Astrocyte (in vitro differentiated cells and primary cell): ENCODE data around the gene KCTD12. TPM values are rescaled to one million over a fixed set of nuclear protein-coding genes. Genes with fewer than 3 reads are reported as not detected.

Experiments
- DNase-seq: peaks from one replicate; pipeline ENCODE4 v3.0.0-alpha.2; 2010; ENCODE audit warnings: low read depth
- FAIRE-seq: peaks from 2 replicates; lab custom pipeline; 2011; peaks lifted over from hg19 to GRCh38; lab: Jason Lieb, UNC
- H2AFZ ChIP-seq: 2 replicates; pipeline ENCODE4 v1.6.0; 2012; ENCODE audit warnings: low read depth, low read length, inconsistent platforms
- H3K27ac ChIP-seq: 2 replicates; pipeline ENCODE4 v1.5.1; 2011; ENCODE audit warnings: low read depth, low read length, inconsistent platforms
- H3K27me3 ChIP-seq: 2 replicates; pipeline ENCODE4 v1.6.0; 2011; ENCODE audit warnings: low read length, inconsistent platforms; ENCODE audit not compliant: insufficient read depth
- H3K36me3 ChIP-seq: 2 replicates; pipeline ENCODE4 v1.5.1; 2011; ENCODE audit warnings: low read length, inconsistent platforms; ENCODE audit not compliant: insufficient read depth
- H3K4me1 ChIP-seq: 2 replicates; pipeline ENCODE4 v1.5.1; 2011; ENCODE audit warnings: low read length, inconsistent platforms; ENCODE audit not compliant: insufficient read depth
- H3K4me2 ChIP-seq: 2 replicates; pipeline ENCODE4 v1.6.0; 2012; ENCODE audit warnings: low read length, inconsistent platforms
- H3K4me3 ChIP-seq: 2 replicates; pipeline ENCODE4 v1.5.1; 2011; ENCODE audit warnings: low read depth, mild to moderate bottlenecking, low read length, inconsistent platforms; ENCODE audit not compliant: insufficient read depth
- H3K79me2 ChIP-seq: 2 replicates; pipeline ENCODE4 v1.6.0; 2012; ENCODE audit warnings: mild to moderate bottlenecking, low read length, inconsistent platforms; ENCODE audit not compliant: insufficient read depth
- H3K9ac ChIP-seq: 2 replicates; pipeline ENCODE4 v1.6.0; 2012; ENCODE audit warnings: mild to moderate bottlenecking, low read length, inconsistent platforms
- H3K9me3 ChIP-seq: 2 replicates; pipeline ENCODE4 v1.5.1; 2012; ENCODE audit warnings: low read depth, mild to moderate bottlenecking, low read length, inconsistent platforms; ENCODE audit not compliant: insufficient read depth
- H4K20me1 ChIP-seq: 2 replicates; pipeline ENCODE4 v1.6.0; 2012; ENCODE audit warnings: low read length, inconsistent platforms; ENCODE audit not compliant: insufficient read depth
- H3K27ac Mint-ChIP-seq: one replicate; pipeline ENCODE4 v1.8.0; 2021; ENCODE audit warnings: mild to moderate bottlenecking, mixed read lengths; ENCODE audit not compliant: unreplicated experiment
- H3K27me3 Mint-ChIP-seq: one replicate; pipeline ENCODE4 v1.8.0; 2021; ENCODE audit warnings: low read depth, mixed read lengths; ENCODE audit not compliant: unreplicated experiment
- H3K36me3 Mint-ChIP-seq: one replicate; pipeline ENCODE4 v1.8.0; 2021; ENCODE audit warnings: low read depth, mixed read lengths; ENCODE audit not compliant: unreplicated experiment
- H3K4me1 Mint-ChIP-seq: one replicate; pipeline ENCODE4 v1.8.0; 2021; ENCODE audit warnings: low read depth, mixed read lengths; ENCODE audit not compliant: unreplicated experiment
- H3K4me3 Mint-ChIP-seq: one replicate; pipeline ENCODE4 v1.8.0; 2021; ENCODE audit warnings: mild to moderate bottlenecking, moderate library complexity, mixed read lengths; ENCODE audit not compliant: unreplicated experiment
- H3K9me3 Mint-ChIP-seq: one replicate; pipeline ENCODE4 v1.8.0; 2021; ENCODE audit warnings: mild to moderate bottlenecking, mixed read lengths; ENCODE audit not compliant: unreplicated experiment
- EZH2 ChIP-seq: IDR thresholded peaks from 2 replicates; pipeline ENCODE4 v1.6.1; 2012; ENCODE audit warnings: mild to moderate bottlenecking, low read length, inconsistent platforms; ENCODE audit not compliant: insufficient read depth
- total RNA-seq: library from RNA; stranded (reverse); gene quantifications from 2 replicates; pipeline ENCODE4 v1.2.1, GENCODE V29; 2021
- TF ChIP-seq, protein P1 (sequence below): IDR thresholded peaks from 2 replicates; pipeline ENCODE4 v1.5.1; 2011; ENCODE audit warnings: low read depth, mild to moderate bottlenecking, inconsistent platforms, low read length, moderate library complexity; ENCODE audit not compliant: insufficient read depth

KCTD12 gene
- total RNA-seq, 1 donor from 2014 or later: 13.7 TPM

DNA sequence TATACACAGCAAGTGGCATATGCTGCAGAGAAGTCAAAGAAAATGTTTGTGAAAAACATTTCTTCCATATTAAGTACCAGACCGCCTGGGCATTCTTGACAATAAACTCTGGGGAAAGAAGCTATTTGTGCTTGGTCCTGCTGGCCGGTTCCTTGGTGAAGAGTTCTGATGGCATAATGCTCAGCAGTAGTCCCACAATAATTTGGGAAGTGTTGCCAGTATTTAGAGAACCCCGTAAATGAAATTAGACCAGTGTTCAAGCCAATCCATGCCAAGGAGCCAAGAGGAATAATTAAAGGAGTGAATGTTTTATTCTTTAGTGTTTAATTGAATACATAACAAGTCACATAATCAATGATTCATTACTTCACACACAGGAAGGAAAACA, 6.3 kb downstream of the KCTD12 start:
- H3K36me3 Mint-ChIP-seq: no peaks in the 10 kb centered on the region
- DNase-seq (no peak), FAIRE-seq (no peak)
- no peaks in the 10 kb centered on the region for H3K36me3 ChIP-seq
- H3K27me3 Mint-ChIP-seq: peaks cover 10% of the 10 kb centered on the region
- no peak overlapping the region for H3K27ac Mint-ChIP-seq
- H4K20me1 ChIP-seq: no peaks in the 10 kb centered on the region
- no peak overlapping the region for H3K4me3 Mint-ChIP-seq
- TF ChIP-seq EZH2: no peak
- TF ChIP-seq, protein P1, sequence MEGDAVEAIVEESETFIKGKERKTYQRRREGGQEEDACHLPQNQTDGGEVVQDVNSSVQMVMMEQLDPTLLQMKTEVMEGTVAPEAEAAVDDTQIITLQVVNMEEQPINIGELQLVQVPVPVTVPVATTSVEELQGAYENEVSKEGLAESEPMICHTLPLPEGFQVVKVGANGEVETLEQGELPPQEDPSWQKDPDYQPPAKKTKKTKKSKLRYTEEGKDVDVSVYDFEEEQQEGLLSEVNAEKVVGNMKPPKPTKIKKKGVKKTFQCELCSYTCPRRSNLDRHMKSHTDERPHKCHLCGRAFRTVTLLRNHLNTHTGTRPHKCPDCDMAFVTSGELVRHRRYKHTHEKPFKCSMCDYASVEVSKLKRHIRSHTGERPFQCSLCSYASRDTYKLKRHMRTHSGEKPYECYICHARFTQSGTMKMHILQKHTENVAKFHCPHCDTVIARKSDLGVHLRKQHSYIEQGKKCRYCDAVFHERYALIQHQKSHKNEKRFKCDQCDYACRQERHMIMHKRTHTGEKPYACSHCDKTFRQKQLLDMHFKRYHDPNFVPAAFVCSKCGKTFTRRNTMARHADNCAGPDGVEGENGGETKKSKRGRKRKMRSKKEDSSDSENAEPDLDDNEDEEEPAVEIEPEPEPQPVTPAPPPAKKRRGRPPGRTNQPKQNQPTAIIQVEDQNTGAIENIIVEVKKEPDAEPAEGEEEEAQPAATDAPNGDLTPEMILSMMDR: no peak
- H3K4me1 ChIP-seq: peaks cover 8% of the 10 kb centered on the region
- H3K9me3 ChIP-seq: no peaks in the 10 kb centered on the region
- peak overlapping the region; percentile 68 for H3K4me2 ChIP-seq
- H3K4me3 ChIP-seq: no peak overlapping the region
- H3K4me1 Mint-ChIP-seq: peaks cover 10% of the 10 kb centered on the region
- H3K9ac ChIP-seq: no peak overlapping the region
- no peaks in the 10 kb centered on the region for H3K27me3 ChIP-seq
- H3K27ac ChIP-seq: no peak overlapping the region
- no peaks in the 10 kb centered on the region for H3K79me2 ChIP-seq
- peaks cover 3% of the 10 kb centered on the region for H3K9me3 Mint-ChIP-seq
- no peak overlapping the region for H2AFZ ChIP-seq

DNA sequence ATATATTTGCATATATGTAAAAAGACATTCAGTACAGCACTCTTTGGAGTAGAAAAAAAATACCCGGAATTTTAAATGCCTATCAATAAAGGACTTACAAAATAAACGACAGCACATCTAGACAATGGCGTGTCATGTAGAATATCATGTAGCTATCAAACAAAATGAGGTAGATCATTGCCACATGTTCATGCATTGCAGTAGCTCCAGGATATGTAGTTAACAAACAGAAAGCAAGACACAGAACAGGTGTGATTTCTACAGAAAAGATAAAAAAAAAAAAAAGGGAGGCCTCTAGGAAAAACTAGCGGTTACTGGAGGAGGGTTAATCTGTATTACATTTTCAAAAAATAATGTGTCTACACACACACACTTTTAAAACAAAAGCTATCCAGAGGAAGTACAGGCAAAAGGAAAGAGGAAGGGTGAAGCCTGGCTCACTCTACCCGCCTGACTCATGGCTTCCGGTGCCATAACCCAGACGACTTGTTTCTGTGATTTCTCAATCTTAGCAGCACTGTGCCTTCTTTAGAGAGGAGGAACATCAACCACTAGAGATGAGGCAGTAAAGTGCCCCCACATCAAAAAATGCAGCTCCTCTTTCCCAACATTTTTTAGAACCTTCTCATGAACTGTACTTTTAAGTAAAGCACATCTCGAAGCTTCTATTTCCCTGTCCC, 6.9 kb downstream of the KCTD12 start:
- Mint-ChIP-seq H3K36me3 (no peaks in the 10 kb centered on the region), H3K4me3 (no peak overlapping the region), H3K9me3 (peaks cover 3% of the 10 kb centered on the region), H3K27ac (no peak overlapping the region), H3K4me1 (peaks cover 7% of the 10 kb centered on the region), H3K27me3 (peaks cover 7% of the 10 kb centered on the region)
- DNase-seq (peak; percentile 64), FAIRE-seq (peak; percentile 90)
- Histone ChIP-seq H3K36me3 (no peaks in the 10 kb centered on the region), H4K20me1 (no peaks in the 10 kb centered on the region), H3K4me3 (no peak overlapping the region), H3K9me3 (no peaks in the 10 kb centered on the region), H3K27ac (no peak overlapping the region), H3K27me3 (no peaks in the 10 kb centered on the region), H3K9ac (no peak overlapping the region), H3K4me2 (peak overlapping the region; percentile 68), H3K4me1 (peaks cover 8% of the 10 kb centered on the region), H3K79me2 (no peaks in the 10 kb centered on the region), H2AFZ (no peak overlapping the region)
- TF ChIP-seq, protein P1: no peak
- no peak for TF ChIP-seq EZH2

DNA sequence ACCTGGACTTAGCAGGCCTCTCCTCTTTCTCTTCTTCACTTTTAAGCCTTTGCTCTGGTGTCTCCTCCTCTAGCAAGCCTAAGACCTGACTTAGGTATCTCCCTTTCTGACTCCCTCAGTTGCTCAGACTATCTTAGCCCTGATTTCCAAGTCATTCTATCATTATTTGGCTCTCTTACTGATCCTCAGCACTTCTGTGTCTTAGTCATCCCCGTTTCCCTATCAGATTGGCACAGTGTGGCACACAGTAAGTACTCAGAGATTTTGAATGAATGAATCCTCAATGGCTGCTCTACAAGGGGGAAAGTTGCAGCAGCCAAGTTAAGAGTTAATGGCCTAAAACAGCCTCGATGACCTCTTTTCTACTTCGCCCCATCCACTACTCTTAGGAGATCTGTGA, 8.2 kb downstream of the KCTD12 start:
- H3K4me3 ChIP-seq: no peak overlapping the region
- no peak for TF ChIP-seq EZH2
- TF ChIP-seq, protein P1: no peak
- no peaks in the 10 kb centered on the region for H3K9me3 ChIP-seq
- H3K36me3 ChIP-seq: no peaks in the 10 kb centered on the region
- DNase-seq: no peak
- no peaks in the 10 kb centered on the region for H4K20me1 ChIP-seq
- no peak overlapping the region for H2AFZ ChIP-seq
- Mint-ChIP-seq H3K4me3 (no peak overlapping the region), H3K27ac (no peak overlapping the region), H3K4me1 (peaks cover 4% of the 10 kb centered on the region), H3K9me3 (peaks cover 3% of the 10 kb centered on the region), H3K27me3 (peaks cover 4% of the 10 kb centered on the region), H3K36me3 (no peaks in the 10 kb centered on the region)
- no peak overlapping the region for H3K9ac ChIP-seq
- H3K4me2 ChIP-seq: no peak overlapping the region
- no peaks in the 10 kb centered on the region for H3K79me2 ChIP-seq
- no peaks in the 10 kb centered on the region for H3K27me3 ChIP-seq
- peaks cover 5% of the 10 kb centered on the region for H3K4me1 ChIP-seq
- no peak overlapping the region for H3K27ac ChIP-seq
- no peak for FAIRE-seq
